Kidney (tissue), 14 donors: ENCODE results near the gene FAM174A. TPM values are rescaled to one million over a fixed set of nuclear protein-coding genes. Genes with fewer than 3 reads are reported as not detected.

Source experiments
- DNase-seq, 5 donors: peaks; one replicate each; pipeline ENCODE4 v3.0.0-alpha.2; 2013 to 2020
- FAIRE-seq: peaks from 2 replicates; lab custom pipeline; 2012; peaks lifted over from hg19 to GRCh38; lab: Jason Lieb, UNC
- H3K27ac ChIP-seq, 2 donors: one replicate each; pipeline ENCODE4 v1.7.0; 2013; ENCODE audit warnings: low read depth in 2 of 2, low read length in 2 of 2, inconsistent platforms in 1 of 2
- H3K27me3 ChIP-seq: one replicate; pipeline ENCODE4 v1.7.1; 2013; ENCODE audit warnings: low read length, inconsistent platforms; ENCODE audit not compliant: control insufficient read depth, insufficient read depth
- H3K36me3 ChIP-seq, 3 donors: one replicate each; pipeline versions ENCODE4 v1.7.0 to v1.7.1; 2013; ENCODE audit warnings: low read length in 3 of 3, control low read depth in 1 of 3, inconsistent platforms in 1 of 3; ENCODE audit not compliant: insufficient read depth in 3 of 3, control insufficient read depth in 2 of 3
- H3K4me1 ChIP-seq, 3 donors: one replicate each; pipeline versions ENCODE4 v1.7.0 to v1.7.1; 2013; ENCODE audit warnings: low read length in 3 of 3, inconsistent platforms in 1 of 3, low read depth in 1 of 3; ENCODE audit not compliant: control insufficient read depth in 2 of 3, insufficient read depth in 2 of 3
- H3K4me3 ChIP-seq, 3 donors: one replicate each; pipeline versions ENCODE4 v1.7.0 to v1.8.1; 2013; ENCODE audit warnings: low read length in 3 of 3, control low read depth in 1 of 3, inconsistent platforms in 1 of 3
- H3K9ac ChIP-seq, 3 donors: one replicate each; pipeline versions ENCODE4 v1.7.0 to v1.7.1; 2013; ENCODE audit warnings: low read length in 3 of 3, control low read depth in 1 of 3, inconsistent platforms in 1 of 3
- H3K9me3 ChIP-seq, 3 donors: one replicate each; pipeline versions ENCODE4 v1.7.0 to v1.7.1; 2013; ENCODE audit warnings: low read length in 3 of 3, control low read depth in 1 of 3, inconsistent platforms in 1 of 3; ENCODE audit not compliant: control insufficient read depth in 2 of 3, insufficient read depth in 1 of 3
- intact Hi-C: fragments of 100-400 bp; cut with DNase I; formaldehyde crosslinking; loops from one replicate; pipeline ENCODE4 v1.11.1; 2022
- polyA plus RNA-seq: library from polyadenylated mRNA; stranded (reverse); fragments of 350-450 nt; fragmentation: Illumina TruSeq; extraction: RNeasy Lipid Tissue Mini Kit (QIAGEN cat#74804); gene quantifications from one replicate; pipeline ENCODE4 v1.2.3, GENCODE V29; 2014; ENCODE audit warnings: low read depth, low replicate concordance; ENCODE audit not compliant: insufficient read depth
- total RNA-seq: library from RNA; stranded (reverse); fragmentation: NEBNext Ultra II Directional; extraction: Animal tissue kit (Norgen Biotek cat#: 25700); gene quantifications from one replicate; pipeline ENCODE4 v1.2.1, GENCODE V29; 2021
- TF ChIP-seq, protein P1 (sequence below): IDR thresholded peaks from 3 replicates; pipeline ENCODE4 v1.5.1; 2012; ENCODE audit warnings: mild to moderate bottlenecking, moderate library complexity, borderline replicate concordance; ENCODE audit not compliant: insufficient read depth; ENCODE audit errors: extremely low read depth
- donor health status: control.
- donor health status: control.
- donor health status: control.
- donor health status: control.
- donor health status: control.
- donor health status: DM: yes; HTN: yes; CAD: no.
- donor health status: Normal renal cell carcinoma (clear cell type).

The FAM174A gene
- total and polyA plus RNA-seq, 2 donors from 2014 or later, result 21.1 to 29.5 TPM

DNA sequence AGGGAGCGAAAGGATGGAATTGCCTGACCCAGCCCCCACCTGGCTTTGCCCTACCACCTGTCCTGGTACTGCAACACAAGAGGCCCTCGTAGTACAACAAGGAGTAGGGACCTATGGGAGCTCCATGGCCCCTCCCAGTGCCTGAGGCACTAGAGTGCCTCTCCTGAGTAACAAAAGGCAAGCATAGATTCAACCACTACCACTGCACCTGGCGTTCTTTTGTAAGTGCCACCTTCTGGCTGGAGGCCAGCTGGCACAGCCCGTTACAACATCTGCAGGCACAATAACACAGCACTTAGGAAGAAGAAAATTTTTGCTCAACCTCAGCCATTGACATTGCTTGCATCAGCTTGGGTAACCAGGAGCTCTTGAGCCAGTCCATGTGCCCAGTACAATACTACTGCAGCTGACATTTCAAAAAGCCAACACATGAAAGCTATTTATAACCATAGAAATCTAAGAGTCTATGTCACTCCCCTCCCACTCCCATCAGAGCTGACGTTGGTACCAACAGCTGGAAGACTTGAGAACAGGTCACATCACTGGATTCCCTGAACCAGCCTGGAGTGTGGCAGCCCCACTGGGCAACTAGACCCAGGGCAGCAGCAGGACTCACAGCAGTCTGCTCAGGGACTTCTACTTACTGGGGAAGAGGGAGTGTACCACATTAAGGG, 17.7 kb upstream of the FAM174A start:
- Histone ChIP-seq H3K9ac (no peak overlapping the region), H3K4me1 (no peaks in the 10 kb centered on the region), H3K27me3 (no peaks in the 10 kb centered on the region), H3K27ac (no peak overlapping the region), H3K36me3 (no peaks in the 10 kb centered on the region), H3K9me3 (peaks cover 0 to 4% (median 0%) of the 10 kb centered on the region in 3 donors), H3K4me3 (no peak overlapping the region)
- TF ChIP-seq, protein P1, sequence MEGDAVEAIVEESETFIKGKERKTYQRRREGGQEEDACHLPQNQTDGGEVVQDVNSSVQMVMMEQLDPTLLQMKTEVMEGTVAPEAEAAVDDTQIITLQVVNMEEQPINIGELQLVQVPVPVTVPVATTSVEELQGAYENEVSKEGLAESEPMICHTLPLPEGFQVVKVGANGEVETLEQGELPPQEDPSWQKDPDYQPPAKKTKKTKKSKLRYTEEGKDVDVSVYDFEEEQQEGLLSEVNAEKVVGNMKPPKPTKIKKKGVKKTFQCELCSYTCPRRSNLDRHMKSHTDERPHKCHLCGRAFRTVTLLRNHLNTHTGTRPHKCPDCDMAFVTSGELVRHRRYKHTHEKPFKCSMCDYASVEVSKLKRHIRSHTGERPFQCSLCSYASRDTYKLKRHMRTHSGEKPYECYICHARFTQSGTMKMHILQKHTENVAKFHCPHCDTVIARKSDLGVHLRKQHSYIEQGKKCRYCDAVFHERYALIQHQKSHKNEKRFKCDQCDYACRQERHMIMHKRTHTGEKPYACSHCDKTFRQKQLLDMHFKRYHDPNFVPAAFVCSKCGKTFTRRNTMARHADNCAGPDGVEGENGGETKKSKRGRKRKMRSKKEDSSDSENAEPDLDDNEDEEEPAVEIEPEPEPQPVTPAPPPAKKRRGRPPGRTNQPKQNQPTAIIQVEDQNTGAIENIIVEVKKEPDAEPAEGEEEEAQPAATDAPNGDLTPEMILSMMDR, result no peak
- no peak for FAIRE-seq
- DNase-seq, result no peak
- intact Hi-C loops, result no loop called here

DNA sequence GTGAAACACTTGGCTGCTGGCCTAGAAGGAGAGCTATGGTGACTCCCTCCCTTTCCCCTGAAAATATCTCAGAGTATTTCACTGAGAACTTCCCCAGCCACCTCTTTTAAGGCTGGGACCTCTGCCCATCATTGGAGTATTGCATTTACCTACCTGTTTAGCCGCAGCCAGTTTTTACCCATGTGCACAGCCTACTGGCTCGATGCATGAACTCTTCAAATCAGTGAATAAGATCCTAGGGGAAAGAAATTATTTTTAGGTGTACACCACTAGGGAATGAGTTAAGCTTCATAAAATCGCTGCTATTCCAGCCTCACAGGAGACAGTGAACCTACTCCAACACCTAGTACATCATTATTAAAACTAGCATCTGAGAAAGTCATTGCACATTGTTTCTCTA, 16.8 kb upstream of the FAM174A start:
- Histone ChIP-seq H3K4me3 (no peak overlapping the region), H3K9me3 (peaks cover 0 to 4% (median 0%) of the 10 kb centered on the region in 3 donors), H3K27me3 (no peaks in the 10 kb centered on the region), H3K9ac (no peak overlapping the region), H3K27ac (no peak overlapping the region), H3K4me1 (no peaks in the 10 kb centered on the region), H3K36me3 (no peaks in the 10 kb centered on the region)
- TF ChIP-seq, protein P1, result no peak
- FAIRE-seq, result no peak
- DNase-seq, result no peak
- intact Hi-C loops, result no loop called here

DNA sequence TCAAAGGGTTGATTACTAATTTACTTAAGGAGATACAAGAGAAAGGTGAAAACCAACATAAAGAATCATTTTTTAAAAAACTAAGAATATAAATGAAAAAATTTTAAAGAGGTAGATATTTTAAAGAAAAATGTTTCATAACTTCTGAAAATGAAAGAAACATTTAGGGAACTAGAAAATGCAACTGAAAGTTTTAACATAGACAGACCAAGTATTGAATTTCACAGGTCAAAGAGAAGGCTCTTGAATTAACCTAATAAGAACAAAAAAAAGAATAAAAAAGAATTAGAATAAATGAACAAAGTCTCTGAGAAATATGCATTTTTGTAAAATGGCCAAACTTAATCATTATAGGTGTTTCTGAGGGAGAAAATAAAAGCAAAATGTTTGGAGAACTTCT, 16.1 kb upstream of the FAM174A start:
- H3K4me1 ChIP-seq, result no peaks in the 10 kb centered on the region
- peaks cover 0 to 4% (median 0%) of the 10 kb centered on the region in 3 donors for H3K9me3 ChIP-seq
- intact Hi-C loops, result no loop called here
- H3K27ac ChIP-seq, result no peak overlapping the region
- TF ChIP-seq, protein P1, result no peak
- DNase-seq (no peak), FAIRE-seq (no peak)
- no peak overlapping the region for H3K4me3 ChIP-seq
- H3K9ac ChIP-seq, result no peak overlapping the region
- no peaks in the 10 kb centered on the region for H3K27me3 ChIP-seq
- no peaks in the 10 kb centered on the region for H3K36me3 ChIP-seq
